Spleen (tissue), 7 donors: ENCODE measurements around the gene DPY19L2.
"Not testable (repeated sequence)": the region's sequence is repeated elsewhere in the genome, so short reads cannot be mapped to it uniquely, and the experiment has no call there.

Experiments used
- CTCF ChIP-seq, 11 experiments: fragments of 200-600 bp in 7 of 11; fragments of 450-650 bp in 4 of 11; sonication (generic) in 4 of 11; IDR thresholded peaks in 8 of 11; conservative IDR thresholded peaks in 3 of 11; 1 replicate in 7 of 11; 2 replicates in 4 of 11; pipeline versions ENCODE4 v1.4.0 to v1.8.0; 2016 to 2021; ENCODE audit warnings: antibody characterized with exemption in 11 of 11, inconsistent platforms in 4 of 11, mild to moderate bottlenecking in 1 of 11
- POLR2A ChIP-seq, 3 donors: fragments of 450-650 bp; IDR thresholded peaks; one replicate each; pipeline ENCODE4 v1.5.1; 2017; ENCODE audit warnings: antibody characterized with exemption in 3 of 3, mild to moderate bottlenecking in 1 of 3
- POLR2AphosphoS5 ChIP-seq, 3 donors: sonication (generic); formaldehyde crosslinking; IDR thresholded peaks; one replicate each; pipeline ENCODE4 v1.5.1; 2017; ENCODE audit warnings: antibody characterized with exemption in 3 of 3
- donor health status: DM: no; HTN: no; CAD: no; lungs with moderate emphysema.
- donor health status: DM: no; HTN: no; CAD: no.
- donor health status: DM: no; HTN: no; CAD: no.

DNA sequence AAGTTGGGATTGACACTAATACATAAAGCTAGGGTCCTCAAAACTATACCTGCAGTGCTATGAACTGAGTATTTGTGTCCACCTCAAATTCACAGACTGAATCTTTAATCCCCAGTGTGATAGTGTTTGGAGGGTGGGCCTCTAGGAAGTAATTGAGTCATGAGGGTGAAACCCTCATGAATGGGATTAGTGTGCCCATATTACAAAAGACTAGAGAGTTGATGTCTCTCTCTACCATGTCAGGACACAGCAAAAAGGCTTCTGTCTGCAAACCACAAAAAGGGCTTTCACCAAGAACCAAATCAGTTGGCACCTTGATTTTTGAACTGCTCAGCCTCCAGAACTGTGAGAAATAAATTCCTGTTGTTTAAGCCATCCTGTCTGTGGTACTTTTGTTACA lies 59.0 kb downstream of the DPY19L2 start:
- not testable (repeated sequence) for TF ChIP-seq CTCF (IDR thresholded peaks at IDR 0.05 in 8 of 11, conservative IDR thresholded peaks at IDR 0.05 in 3 of 11); POLR2AphosphoS5 (IDR thresholded peaks at IDR 0.05); POLR2A (IDR thresholded peaks at IDR 0.05)
